ENCODE results near the gene SPG11. TPM values are rescaled to one million over a fixed set of nuclear protein-coding genes. Genes with fewer than 3 reads are reported as not detected.

The SPG11 gene
- total and polyA plus RNA-seq, 5 experiments from 2014 or later: 24.3 to 138 (median 30.9) TPM

GRCh38 chr15:44676676-44677075 lies 13.2 kb upstream of the SPG11 start:
- H3K36me3 Mint-ChIP-seq: peaks cover 0 to 24% (median 15%) of the 10 kb centered on the region in 3 donors
- peak overlapping the region; percentile 91 to 99 (median 95) for H3K27ac Mint-ChIP-seq
- H3K4me1 Mint-ChIP-seq: peaks cover 55 to 91% (median 89%) of the 10 kb centered on the region in 4 donors
- DNase-seq: no peak
- peaks cover 0 to 20% (median 3%) of the 10 kb centered on the region in 9 donors for H3K9me3 Mint-ChIP-seq
- peak overlapping the region; percentile 61 to 88 (median 82) for H3K4me3 Mint-ChIP-seq
- peak in 1 of 2 donors; percentile 23 for ATAC-seq
- POLR2A ChIA-PET: interaction anchor here (0.5 to 21.9 kb wide), 11 partner anchors 8 to 517 kb away, joined by 3 to 707 read pairs (median 11); partner anchors contain the start of genes B2M, EIF3J, PATL2 and SPG11
- no peaks in the 10 kb centered on the region for H3K27me3 Mint-ChIP-seq

- Mint-ChIP-seq H3K4me1 (peaks cover 49 to 91% (median 89%) of the 10 kb centered on the region in 4 donors), H3K36me3 (peaks cover 0 to 17% (median 15%) of the 10 kb centered on the region in 3 donors), H3K4me3 (peak overlapping the region; percentile 61 to 88 (median 82)), H3K9me3 (peaks cover 0 to 13% (median 2%) of the 10 kb centered on the region in 9 donors), H3K27me3 (no peaks in the 10 kb centered on the region), H3K27ac (peak overlapping the region; percentile 91 to 99 (median 95))
- DNase-seq: no peak
- POLR2A ChIA-PET: interaction anchor here (1.5 to 21.9 kb wide), 6 partner anchors 7 to 52 kb away, joined by 8 to 1569 read pairs (median 611); partner anchors contain the start of genes B2M, PATL2 and SPG11
- ATAC-seq: no peak
These were observed 12.4 kb upstream of the SPG11 start for GRCh38 chr15:44675911-44676310.

GRCh38 chr15:44673639-44674038 lies 10.2 kb upstream of the SPG11 start:
- H3K27ac Mint-ChIP-seq: peak overlapping the region; percentile 22 to 85 (median 72)
- DNase-seq: no peak
- H3K4me3 Mint-ChIP-seq: peak overlapping the region in 5 of 10 donors; percentile 12 to 63 (median 21)
- H3K4me1 Mint-ChIP-seq: peaks cover 49 to 94% (median 92%) of the 10 kb centered on the region in 4 donors
- H3K36me3 Mint-ChIP-seq: peaks cover 0 to 9% (median 8%) of the 10 kb centered on the region in 3 donors
- ATAC-seq: no peak
- H3K27me3 Mint-ChIP-seq: no peaks in the 10 kb centered on the region
- H3K9me3 Mint-ChIP-seq: peaks cover 0 to 3% (median 0%) of the 10 kb centered on the region in 9 donors
- POLR2A ChIA-PET: interaction anchor here (14.4 to 21.9 kb wide), 4 partner anchors 5 to 59 kb away, joined by 611 to 1569 read pairs (median 614); partner anchors contain the start of genes B2M, PATL2, SPG11 and TRIM69

DNA sequence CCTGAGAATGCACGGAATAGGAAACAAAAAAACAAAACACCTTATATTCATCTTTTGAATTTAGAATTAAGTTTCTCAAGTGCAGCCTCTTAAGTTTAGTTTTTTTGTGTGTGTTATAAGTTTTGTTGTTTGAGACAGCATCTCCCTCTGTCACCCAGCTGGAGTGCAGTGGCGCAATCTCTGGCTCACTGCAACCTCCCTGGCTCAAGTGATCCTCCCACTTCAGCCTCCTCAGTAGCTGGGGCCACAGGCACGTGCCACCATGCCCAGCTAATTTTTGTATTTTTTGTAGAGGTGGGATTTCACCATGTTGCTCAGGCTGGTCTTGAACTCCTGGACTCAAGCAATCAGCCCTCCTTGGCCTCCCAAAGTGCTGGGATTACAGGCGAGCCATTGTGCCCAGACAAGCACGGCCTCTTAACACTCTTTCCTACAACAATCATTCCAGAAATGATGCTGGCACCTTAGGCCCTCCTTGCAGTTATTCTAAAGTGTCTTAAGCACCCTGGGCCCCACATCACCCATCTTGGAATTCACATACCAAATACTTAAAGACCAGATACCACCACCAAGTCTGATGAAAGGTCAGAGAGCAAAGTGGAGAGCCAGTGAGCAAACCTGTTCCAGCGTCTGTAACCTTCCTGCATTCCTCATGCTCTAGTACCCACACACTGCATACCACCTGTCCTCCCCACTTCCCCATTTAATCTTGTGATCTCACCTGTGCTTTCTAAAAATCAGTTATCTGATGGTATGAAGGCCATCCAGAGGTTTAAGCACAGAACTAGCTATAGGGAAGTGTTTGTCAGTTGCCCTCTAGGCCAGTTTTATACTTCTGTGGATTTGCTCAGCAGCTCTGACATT lies 6.9 kb upstream of the SPG11 start:
- Mint-ChIP-seq H3K4me3 (peak overlapping the region in 8 of 10 donors; percentile 28 to 74 (median 52)), H3K4me1 (peaks cover 47 to 93% (median 91%) of the 10 kb centered on the region in 4 donors)
- DNase-seq: no peak

DNA sequence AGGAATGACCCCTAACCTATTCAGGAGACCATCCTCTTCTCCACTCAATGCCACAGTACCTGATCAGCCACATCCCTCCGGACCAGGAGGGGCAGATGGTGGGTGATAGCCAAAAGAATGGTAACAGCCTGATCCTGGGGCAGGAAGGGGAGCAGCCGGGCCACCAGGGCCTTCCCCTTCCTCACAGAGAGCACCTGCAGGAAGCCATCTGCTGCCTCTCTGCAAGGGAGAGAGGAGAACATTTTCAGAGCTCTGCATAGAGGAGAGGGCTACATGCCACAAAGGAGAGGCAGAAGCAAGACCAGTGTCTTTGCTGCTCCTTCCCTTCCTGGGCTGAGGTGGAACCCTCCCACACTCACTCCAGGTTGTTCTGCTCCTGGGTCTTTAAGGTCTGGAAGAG lies 5.5 kb upstream of the SPG11 start:
- H3K9me3 Mint-ChIP-seq: no peaks in the 10 kb centered on the region
- peaks cover 40 to 95% (median 91%) of the 10 kb centered on the region in 4 donors for H3K4me1 Mint-ChIP-seq
- H3K36me3 Mint-ChIP-seq: peaks cover 0 to 3% (median 0%) of the 10 kb centered on the region in 3 donors
- H3K27ac Mint-ChIP-seq: peak overlapping the region; percentile 88 to 99 (median 92)
- POLR2A ChIA-PET: interaction anchor here (0.8 to 20.6 kb wide), 8 partner anchors 9 to 63 kb away, joined by 3 to 1569 read pairs (median 4); partner anchors contain the start of genes B2M, PATL2 and TRIM69
- H3K4me3 Mint-ChIP-seq: peak overlapping the region in 8 of 10 donors; percentile 4 to 72 (median 41)
- DNase-seq (peak in 1 of 10 donors; percentile 28), ATAC-seq (peak; percentile 44 to 64)
- H3K27me3 Mint-ChIP-seq: no peaks in the 10 kb centered on the region

More for the DNA sequence above, 6.9 kb upstream of the SPG11 start:
- Mint-ChIP-seq H3K27ac (peak overlapping the region; percentile 88 to 99 (median 91)), H3K27me3 (no peaks in the 10 kb centered on the region), H3K36me3 (peaks cover 0 to 4% (median 0%) of the 10 kb centered on the region in 3 donors), H3K9me3 (no peaks in the 10 kb centered on the region)
- ATAC-seq: no peak
- POLR2A ChIA-PET: interaction anchor here (1.0 to 20.6 kb wide), 6 partner anchors 12 to 62 kb away, joined by 3 to 1569 read pairs (median 308); partner anchors contain the start of genes B2M, PATL2 and TRIM69

DNA sequence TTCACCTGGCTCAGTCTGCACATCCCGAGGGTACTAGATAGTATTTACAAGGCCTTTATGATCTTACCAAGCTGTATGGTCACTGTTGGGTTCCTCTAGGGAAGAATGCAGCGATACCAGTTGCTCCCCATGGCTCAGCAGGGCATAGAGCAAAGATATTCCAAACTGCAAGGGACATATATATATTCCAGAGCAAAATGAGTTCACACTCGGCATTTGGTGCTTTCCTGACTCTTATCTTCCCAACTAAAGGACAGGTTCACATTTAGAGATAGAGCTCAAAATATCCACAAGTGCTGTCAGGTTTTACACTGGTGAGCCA lies 3.5 kb upstream of the SPG11 start:
- Mint-ChIP-seq H3K36me3 (no peaks in the 10 kb centered on the region), H3K4me1 (peaks cover 38 to 88% (median 83%) of the 10 kb centered on the region in 4 donors), H3K4me3 (peak overlapping the region; percentile 59 to 86 (median 78)), H3K27me3 (no peaks in the 10 kb centered on the region), H3K27ac (peak overlapping the region; percentile 40 to 99 (median 94)), H3K9me3 (no peaks in the 10 kb centered on the region)
- POLR2A ChIA-PET: interaction anchor here (0.5 to 20.6 kb wide), 8 partner anchors 10 to 128 kb away, joined by 3 to 1569 read pairs (median 4); partner anchors contain the start of genes B2M, PATL2 and TRIM69
- DNase-seq (no peak), ATAC-seq (no peak)

DNA sequence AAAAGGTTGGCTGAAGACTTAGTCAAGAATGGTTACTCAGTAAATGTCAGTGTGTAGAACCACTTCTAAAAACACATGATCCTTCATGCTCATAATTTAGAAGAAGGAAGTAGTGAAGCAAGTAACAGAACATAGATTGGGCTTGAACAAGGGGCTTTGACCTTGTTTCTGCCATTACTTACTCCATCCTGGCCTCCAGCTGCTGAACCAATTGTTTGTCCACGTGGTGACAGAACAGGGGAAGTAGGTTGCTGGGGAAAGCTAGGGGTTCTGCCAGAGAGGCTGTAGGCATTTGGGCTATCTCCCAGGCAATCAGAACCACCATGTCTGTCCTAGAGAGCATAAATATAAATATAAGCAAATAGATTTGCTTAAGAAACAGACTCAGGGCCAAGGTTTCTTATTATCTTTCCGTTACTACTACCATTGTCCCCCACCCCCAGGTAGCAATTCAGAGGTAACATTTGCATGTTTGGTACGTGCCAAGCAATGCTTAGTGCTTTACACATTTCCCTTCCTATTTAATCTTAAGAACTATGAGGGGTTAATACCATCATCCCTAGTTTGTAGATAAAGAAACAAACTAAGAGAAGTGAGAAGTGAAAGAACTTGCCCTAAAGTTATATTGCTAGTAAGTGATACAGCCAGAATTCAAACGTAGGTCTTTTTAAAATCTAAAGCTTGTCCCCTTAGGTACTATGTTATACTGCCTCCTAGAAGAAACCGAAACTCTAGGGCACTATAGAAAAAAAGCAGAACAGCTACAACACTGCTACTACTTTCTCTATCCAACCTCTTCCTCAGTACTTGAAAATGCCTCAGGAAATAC lies 3.0 kb upstream of the SPG11 start:
- H3K9me3 Mint-ChIP-seq: no peaks in the 10 kb centered on the region
- DNase-seq (peak in 3 of 10 donors; percentile 36 to 41 (median 39)), ATAC-seq (no peak)
- POLR2A ChIA-PET: interaction anchor here (0.5 to 20.6 kb wide), 9 partner anchors 10 to 127 kb away, joined by 3 to 1569 read pairs (median 4); partner anchors contain the start of genes B2M, PATL2 and TRIM69
- peaks cover 39 to 88% (median 81%) of the 10 kb centered on the region in 4 donors for H3K4me1 Mint-ChIP-seq
- peak overlapping the region; percentile 59 to 86 (median 78) for H3K4me3 Mint-ChIP-seq
- H3K36me3 Mint-ChIP-seq: no peaks in the 10 kb centered on the region
- no peaks in the 10 kb centered on the region for H3K27me3 Mint-ChIP-seq
- peak overlapping the region; percentile 40 to 99 (median 94) for H3K27ac Mint-ChIP-seq

GRCh38 chr15:44662478-44663409 lies 718 bp downstream of the SPG11 start:
- peaks cover 22 to 72% (median 60%) of the 10 kb centered on the region in 4 donors for H3K4me1 Mint-ChIP-seq
- H3K27me3 Mint-ChIP-seq: no peaks in the 10 kb centered on the region
- ATAC-seq (peak; percentile 76), DNase-seq (peak; percentile 73 to 93 (median 86))
- POLR2A ChIA-PET: interaction anchor here (0.7 to 20.6 kb wide), 17 partner anchors 11 to 236 kb away, joined by 3 to 1569 read pairs (median 6); partner anchors contain the start of genes B2M, EIF3J, PATL2 and TRIM69
- peak overlapping the region; percentile 95 to 100 (median 100) for H3K27ac Mint-ChIP-seq
- H3K4me3 Mint-ChIP-seq: peak overlapping the region; percentile 92 to 99 (median 98)
- H3K36me3 Mint-ChIP-seq: peaks cover 0 to 22% (median 6%) of the 10 kb centered on the region in 3 donors
- no peaks in the 10 kb centered on the region for H3K9me3 Mint-ChIP-seq

DNA sequence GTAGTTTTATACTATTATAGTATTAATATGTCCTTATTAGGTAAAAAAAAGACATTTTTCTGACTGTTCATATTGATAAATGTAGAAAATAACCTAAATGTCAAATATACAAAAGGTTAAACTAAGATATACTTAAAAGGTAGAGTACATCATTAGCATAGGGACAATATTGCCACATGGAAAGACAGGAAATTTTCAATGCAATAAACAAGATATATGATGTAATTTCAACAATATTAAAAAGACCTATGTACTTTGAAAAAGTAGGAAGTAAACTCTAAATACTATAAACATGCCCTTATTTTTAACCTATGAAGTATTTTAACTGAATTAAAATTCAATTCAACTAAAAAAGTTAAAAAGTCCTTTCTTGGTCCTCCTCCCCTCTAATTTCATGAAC lies 1.9 kb downstream of the SPG11 start:
- no peak for DNase-seq
- H3K4me1 Mint-ChIP-seq: peaks cover 15 to 68% (median 54%) of the 10 kb centered on the region in 4 donors
- peaks cover 1 to 34% (median 10%) of the 10 kb centered on the region in 3 donors for H3K36me3 Mint-ChIP-seq
- POLR2A ChIA-PET: interaction anchor here (14.4 to 20.6 kb wide), 3 partner anchors 21 to 71 kb away, joined by 611 to 1569 read pairs (median 618); partner anchors contain the start of genes B2M, PATL2 and TRIM69
- no peaks in the 10 kb centered on the region for H3K9me3 Mint-ChIP-seq
- peak overlapping the region; percentile 19 to 100 (median 98) for H3K27ac Mint-ChIP-seq
- H3K4me3 Mint-ChIP-seq: peak overlapping the region; percentile 20 to 99 (median 90)
- no peaks in the 10 kb centered on the region for H3K27me3 Mint-ChIP-seq
- no peak for ATAC-seq

DNA sequence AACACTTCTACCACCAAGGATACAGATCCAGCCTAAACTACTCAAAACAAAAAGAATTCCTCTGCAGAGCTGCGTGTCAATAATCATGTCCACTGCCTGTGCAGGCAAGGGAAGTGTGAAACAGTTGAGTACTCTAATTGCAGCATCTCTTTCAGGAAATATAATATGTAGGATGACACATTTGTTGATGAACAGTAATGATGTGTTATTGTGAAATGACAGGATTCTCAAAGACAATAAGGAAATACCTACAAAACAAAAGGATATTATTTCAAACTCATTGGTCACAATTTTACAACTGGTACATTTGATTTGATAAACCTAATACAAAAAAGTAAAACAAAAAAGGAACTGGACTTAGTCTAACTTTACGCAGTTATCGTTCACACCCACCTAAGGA lies 4.4 kb downstream of the SPG11 start:
- POLR2A ChIA-PET: interaction anchor here (1.0 to 20.6 kb wide), 3 partner anchors 40 to 66 kb away, joined by 3 to 1569 read pairs (median 3); partner anchors contain the start of genes B2M and PATL2
- no peak overlapping the region for H3K4me3 Mint-ChIP-seq
- ATAC-seq (no peak), DNase-seq (no peak)
- no peaks in the 10 kb centered on the region for H3K9me3 Mint-ChIP-seq
- H3K36me3 Mint-ChIP-seq: peaks cover 10 to 43% (median 15%) of the 10 kb centered on the region in 3 donors
- peak overlapping the region in 3 of 10 donors; percentile 8 to 67 (median 10) for H3K27ac Mint-ChIP-seq
- H3K27me3 Mint-ChIP-seq: no peaks in the 10 kb centered on the region
- H3K4me1 Mint-ChIP-seq: peaks cover 20 to 51% (median 43%) of the 10 kb centered on the region in 4 donors

Data from naive thymus-derived CD8-positive, alpha-beta T cell (primary cell).